ENCODE measurements around the gene PLAAT3.
"Not testable (repeated sequence)": the region's sequence is repeated elsewhere in the genome, so short reads cannot be mapped to it uniquely, and the experiment has no call there.

GRCh38 chr11:63531074-63531792 is 83.0 kb downstream of the PLAAT3 start:
- TF ChIP-seq, protein P1, sequence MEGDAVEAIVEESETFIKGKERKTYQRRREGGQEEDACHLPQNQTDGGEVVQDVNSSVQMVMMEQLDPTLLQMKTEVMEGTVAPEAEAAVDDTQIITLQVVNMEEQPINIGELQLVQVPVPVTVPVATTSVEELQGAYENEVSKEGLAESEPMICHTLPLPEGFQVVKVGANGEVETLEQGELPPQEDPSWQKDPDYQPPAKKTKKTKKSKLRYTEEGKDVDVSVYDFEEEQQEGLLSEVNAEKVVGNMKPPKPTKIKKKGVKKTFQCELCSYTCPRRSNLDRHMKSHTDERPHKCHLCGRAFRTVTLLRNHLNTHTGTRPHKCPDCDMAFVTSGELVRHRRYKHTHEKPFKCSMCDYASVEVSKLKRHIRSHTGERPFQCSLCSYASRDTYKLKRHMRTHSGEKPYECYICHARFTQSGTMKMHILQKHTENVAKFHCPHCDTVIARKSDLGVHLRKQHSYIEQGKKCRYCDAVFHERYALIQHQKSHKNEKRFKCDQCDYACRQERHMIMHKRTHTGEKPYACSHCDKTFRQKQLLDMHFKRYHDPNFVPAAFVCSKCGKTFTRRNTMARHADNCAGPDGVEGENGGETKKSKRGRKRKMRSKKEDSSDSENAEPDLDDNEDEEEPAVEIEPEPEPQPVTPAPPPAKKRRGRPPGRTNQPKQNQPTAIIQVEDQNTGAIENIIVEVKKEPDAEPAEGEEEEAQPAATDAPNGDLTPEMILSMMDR (IDR thresholded peaks at IDR 0.05; ENCODE audit: low read depth, low read length), result not testable (repeated sequence)
- TF ChIP-seq EZH2phosphoT487 (IDR thresholded peaks at IDR 0.05; ENCODE audit: low read depth), result not testable (repeated sequence)
